AG04450 (cell line): ENCODE results near the gene ZFTA. TPM values are rescaled to one million over a fixed set of nuclear protein-coding genes. Genes with fewer than 3 reads are reported as not detected.

Experiments used
- CTCF ChIA-PET: fragments of 300-600, 350-600 bp; formaldehyde crosslinking; extraction: SDS; loops from one replicate; lab custom pipeline; 2022; ENCODE audit warnings: antibody characterized with exemption, inconsistent platforms; lab: Charles Lee
- POLR2A ChIA-PET: fragments of 350-600 bp; formaldehyde crosslinking; extraction: SDS; loops from one replicate; lab custom pipeline; 2021; ENCODE audit warnings: antibody characterized with exemption, inconsistent platforms; lab: Yijun Ruan, JAX
- DNase-seq: peaks from one replicate; pipeline ENCODE4 v3.0.0-alpha.2; 2011; ENCODE audit warnings: low read depth, low spot score
- H3K27ac ChIP-seq: one replicate; pipeline ENCODE4 v1.5.1; 2012; ENCODE audit warnings: low read depth, low read length, control low read depth
- H3K27me3 ChIP-seq: one replicate; pipeline ENCODE4 v1.6.0; 2012; ENCODE audit warnings: low read length; ENCODE audit not compliant: control insufficient read depth, insufficient read depth
- H3K4me3 ChIP-seq: 2 replicates; pipeline ENCODE4 v1.5.1; 2011; ENCODE audit warnings: mild to moderate bottlenecking, low read depth, low read length, control low read depth
- H3K9me3 ChIP-seq: 2 replicates; pipeline ENCODE4 v1.5.1; 2012; ENCODE audit warnings: low read length; ENCODE audit not compliant: control insufficient read depth, insufficient read depth
- CTCF ChIP-seq: IDR thresholded peaks from 2 replicates; pipeline ENCODE4 v1.5.1; 2011; ENCODE audit warnings: low read depth, low read length, control low read depth, inconsistent platforms
- polyA plus RNA-seq: library from polyadenylated mRNA; depleted of rRNA; stranded (reverse); fragments of >200 nt; gene quantifications from 2 replicates; pipeline ENCODE4 v1.2.3, GENCODE V29; 2011

The ZFTA gene
- polyA plus RNA-seq, 1 experiment: 8.6 TPM

GRCh38 chr11:63762654-63763495 is 5.7 kb downstream of the ZFTA start:
- CTCF ChIA-PET: no interaction called here
- no peak for TF ChIP-seq CTCF
- H3K27ac ChIP-seq: no peak overlapping the region
- no peaks in the 10 kb centered on the region for H3K9me3 ChIP-seq
- no peak overlapping the region for H3K4me3 ChIP-seq
- DNase-seq: no peak
- POLR2A ChIA-PET: no interaction called here
- no peaks in the 10 kb centered on the region for H3K27me3 ChIP-seq

GRCh38 chr11:63761931-63762653 is 6.5 kb downstream of the ZFTA start:
- no peak overlapping the region for H3K4me3 ChIP-seq
- H3K27ac ChIP-seq: no peak overlapping the region
- DNase-seq: no peak
- ChIA-PET POLR2A (no interaction called here), CTCF (no interaction called here)
- H3K9me3 ChIP-seq: no peaks in the 10 kb centered on the region
- no peak for TF ChIP-seq CTCF
- H3K27me3 ChIP-seq: no peaks in the 10 kb centered on the region

GRCh38 chr11:63761188-63761587 is 7.4 kb downstream of the ZFTA start:
- CTCF ChIA-PET: interaction anchor here (0.6 kb wide), 1 partner anchor 87 kb away, joined by 3 read pairs; no protein-coding TSS in a partner anchor
- H3K27me3 ChIP-seq: no peaks in the 10 kb centered on the region
- H3K4me3 ChIP-seq: no peak overlapping the region
- no peak for DNase-seq
- H3K9me3 ChIP-seq: no peaks in the 10 kb centered on the region
- no peak for TF ChIP-seq CTCF
- POLR2A ChIA-PET: no interaction called here
- H3K27ac ChIP-seq: no peak overlapping the region

- POLR2A ChIA-PET: no interaction called here
- Histone ChIP-seq H3K27ac (no peak overlapping the region), H3K27me3 (no peaks in the 10 kb centered on the region), H3K4me3 (no peak overlapping the region), H3K9me3 (no peaks in the 10 kb centered on the region)
- TF ChIP-seq CTCF: no peak
- CTCF ChIA-PET: interaction anchor here (0.6 to 0.7 kb wide), 2 partner anchors 8 to 88 kb away, joined by 3 read pairs; no protein-coding TSS in a partner anchor
- no peak for DNase-seq
Observed at GRCh38 chr11:63760487-63761079, 8.0 kb downstream of the ZFTA start.
